HG03064 (cell line): ENCODE results near the gene DHCR24.

Experiments used
- ATAC-seq: cut with Tn5 transposase; IDR thresholded peaks from one replicate; pipeline ENCODE4 v1.9.1; 2021; ENCODE audit warnings: low read depth; ENCODE audit not compliant: unreplicated experiment

The DHCR24 gene

DNA sequence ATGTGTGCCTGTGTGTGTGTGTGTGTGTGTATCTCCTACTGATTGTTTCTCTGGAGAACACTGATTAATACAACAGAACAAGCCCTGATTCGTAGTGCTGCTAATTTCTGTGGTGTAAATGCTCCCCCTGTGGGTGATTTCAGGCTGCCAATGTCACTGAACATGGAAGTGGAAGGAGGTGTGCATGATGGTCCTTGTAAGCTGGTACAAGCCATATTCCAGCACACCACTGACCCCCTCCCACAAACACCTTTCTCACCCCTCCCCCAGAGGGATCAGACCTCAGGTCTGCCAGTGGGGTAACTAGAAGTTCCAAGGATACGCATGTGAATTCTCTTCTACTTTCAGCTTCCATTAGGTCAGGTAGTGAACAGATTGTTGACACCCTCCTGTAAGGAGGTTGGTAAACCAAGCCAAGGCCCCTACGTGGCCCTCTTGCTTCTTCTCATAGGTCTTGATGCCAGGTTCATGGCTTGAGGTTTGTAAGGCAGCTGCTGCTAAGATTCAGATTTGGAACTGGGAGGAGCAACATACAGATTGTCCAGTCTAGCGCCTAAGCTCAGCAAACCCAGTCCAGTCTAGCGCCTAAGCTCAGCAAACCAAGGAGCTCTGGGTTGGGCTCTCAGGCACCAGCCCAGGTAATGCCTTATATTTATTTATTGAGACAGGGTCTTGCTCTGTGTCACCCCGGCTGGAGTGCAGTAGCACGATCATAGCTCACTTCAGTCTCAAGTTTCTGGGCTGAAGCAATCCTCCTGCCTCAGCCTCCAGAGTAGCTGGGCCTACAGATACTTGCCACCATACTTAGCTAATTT is 38.7 kb downstream of the DHCR24 start:
- no peak for ATAC-seq

DNA sequence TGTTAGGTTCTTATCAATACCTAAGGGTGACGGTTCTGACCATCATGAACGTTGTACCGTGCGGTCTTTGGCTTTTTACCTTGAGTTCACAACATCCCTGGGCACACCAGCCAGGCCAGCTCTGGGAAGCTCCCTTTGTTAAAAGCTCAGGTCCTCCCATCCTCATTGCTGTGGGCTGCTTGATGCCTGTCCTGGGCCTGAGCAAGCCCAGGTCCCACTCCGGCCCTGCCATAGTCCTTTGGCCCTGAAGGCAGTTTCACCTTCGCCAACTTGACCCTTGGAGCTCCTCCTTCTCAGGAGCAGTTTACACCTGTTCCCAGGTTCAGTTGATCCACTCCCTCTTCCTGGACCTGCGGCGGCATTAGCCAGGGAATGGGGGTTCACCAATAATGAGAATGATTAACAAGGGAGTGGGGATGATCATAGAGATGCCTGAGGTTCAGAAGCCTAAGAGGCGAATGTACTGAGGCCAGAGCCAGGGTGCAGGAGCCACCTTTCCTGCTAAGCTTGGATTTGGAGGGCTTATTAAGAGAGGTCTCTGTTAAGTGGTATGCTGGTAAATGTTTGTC is 40.2 kb downstream of the DHCR24 start:
- ATAC-seq, result no peak

DNA sequence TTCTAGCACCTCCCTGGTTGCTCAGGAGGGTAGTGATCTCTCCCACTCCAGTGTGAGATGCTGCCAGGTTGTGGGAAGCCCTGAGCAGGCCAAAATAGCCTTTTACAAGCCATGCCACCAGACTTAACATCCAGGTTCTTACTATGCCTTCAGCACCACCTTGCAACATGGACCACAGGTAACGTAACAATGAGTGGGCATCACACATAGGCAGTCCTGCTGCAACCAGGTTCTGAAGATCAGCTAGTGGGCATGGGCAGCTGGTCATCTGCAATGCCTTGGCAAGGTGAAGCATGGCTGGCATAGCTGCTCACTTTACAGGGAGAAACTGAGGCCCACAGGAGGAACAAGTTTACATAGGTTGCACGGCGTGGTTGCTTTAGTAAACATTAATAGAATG is 40.7 kb downstream of the DHCR24 start:
- ATAC-seq, result no peak

DNA sequence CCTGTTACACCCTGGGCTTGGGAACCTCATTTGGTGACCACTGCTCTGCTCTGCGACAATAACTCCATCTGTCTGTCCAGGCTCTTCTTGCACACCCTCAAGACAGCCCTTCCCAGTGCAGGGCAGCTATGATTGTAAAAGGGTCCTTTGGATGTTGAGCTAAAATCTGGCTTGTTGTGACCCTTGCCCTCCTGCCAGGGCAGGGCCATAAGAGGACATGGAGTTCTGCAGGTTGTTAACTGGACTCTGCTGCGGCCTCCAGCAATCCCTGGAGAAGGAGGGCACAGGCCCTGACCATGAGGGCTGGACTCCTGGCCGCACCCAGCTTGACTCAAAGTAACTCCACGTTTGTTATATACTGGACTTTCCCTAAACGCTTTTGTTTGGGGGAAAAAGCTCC is 41.2 kb downstream of the DHCR24 start:
- no peak for ATAC-seq

DNA sequence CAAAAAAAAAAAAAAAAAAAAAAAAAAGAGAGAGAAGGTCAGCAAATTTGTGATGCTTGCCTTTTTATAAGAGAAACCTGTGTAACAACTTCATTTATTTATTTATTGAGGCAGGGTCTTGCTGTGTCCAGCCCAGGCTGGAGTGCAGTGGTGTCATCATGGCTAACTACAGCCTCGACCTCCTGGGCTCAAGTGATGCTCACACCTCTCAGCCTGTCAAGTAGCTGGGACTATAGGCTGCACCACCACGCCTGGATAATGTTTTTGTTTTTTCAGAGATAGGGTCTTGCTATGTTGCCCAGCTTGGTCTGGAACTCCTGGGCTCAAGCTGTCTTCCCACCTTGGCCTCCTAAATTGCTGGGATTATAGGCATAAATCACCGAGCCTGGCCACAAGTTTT is 42.4 kb downstream of the DHCR24 start:
- ATAC-seq, result no peak

DNA sequence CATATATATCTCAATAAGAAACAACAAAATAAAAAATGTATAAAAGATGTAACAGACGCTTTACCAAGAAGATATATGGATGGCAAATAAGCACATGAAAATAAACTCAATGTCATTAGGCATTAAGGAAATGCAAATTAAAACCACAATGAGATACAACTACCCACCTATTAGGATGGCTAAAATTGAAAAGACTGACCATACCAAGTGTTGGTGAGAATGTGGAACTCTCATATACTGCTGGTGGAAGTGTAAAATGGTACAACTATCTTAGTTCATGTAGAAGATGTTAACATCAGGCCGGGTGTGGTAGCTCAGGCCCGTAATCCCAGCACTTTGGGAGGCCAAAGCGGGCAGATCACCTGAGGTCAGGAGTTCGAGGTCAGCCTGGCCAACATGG is 43.5 kb downstream of the DHCR24 start:
- no peak for ATAC-seq

DNA sequence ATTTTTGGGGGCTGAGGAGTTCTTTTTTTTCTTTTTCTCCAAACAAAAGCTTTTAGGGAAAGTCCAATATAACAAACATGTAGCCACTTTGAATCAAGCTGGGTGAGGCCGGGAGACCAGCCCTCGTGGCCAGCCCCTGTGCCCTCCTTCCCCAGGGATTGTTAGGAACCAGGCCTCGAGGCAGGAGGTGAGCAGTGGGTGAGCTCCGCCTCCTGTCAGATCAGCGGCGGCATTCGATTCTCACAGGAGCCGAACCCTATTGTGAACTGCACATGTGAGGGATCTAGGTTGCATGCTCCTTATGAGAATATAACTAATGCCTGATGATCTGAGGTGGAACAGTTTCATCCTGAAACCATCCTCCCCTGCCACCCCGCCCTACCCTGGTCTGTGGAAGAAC is 44.0 kb downstream of the DHCR24 start:
- no peak for ATAC-seq

DNA sequence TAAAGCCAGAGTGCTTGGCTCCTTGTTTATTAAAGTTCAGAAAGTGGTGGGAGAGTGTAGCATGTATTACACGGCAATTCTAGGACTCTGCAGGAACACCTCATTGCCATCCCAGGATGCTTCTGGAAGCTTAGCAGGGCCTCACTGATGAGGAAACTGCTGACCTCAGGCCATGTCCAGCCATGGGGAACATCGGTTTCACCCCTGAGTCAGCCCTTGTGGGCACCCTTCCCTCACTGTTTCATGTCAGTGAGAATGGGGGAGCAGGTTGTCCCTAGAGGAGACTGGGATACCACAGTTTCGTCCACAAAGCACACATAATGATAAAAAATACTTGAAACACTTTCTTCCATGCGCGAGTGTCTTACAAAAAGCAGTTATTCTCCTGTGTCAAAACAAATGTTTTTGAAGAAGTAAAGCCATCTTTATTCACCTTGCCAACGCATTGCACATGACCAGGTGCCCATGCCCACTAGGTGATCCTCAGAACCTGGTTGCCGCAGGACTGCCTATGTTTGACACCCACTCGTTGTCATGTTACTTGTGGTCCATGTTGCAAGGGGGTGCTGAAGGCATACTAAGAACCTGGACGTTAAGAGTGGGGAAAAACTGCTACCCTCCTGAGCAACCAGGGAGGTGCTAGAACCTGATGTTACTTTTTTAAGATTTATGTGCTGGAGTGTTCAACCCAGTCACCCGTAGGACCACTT is 44.6 kb downstream of the DHCR24 start:
- no peak for ATAC-seq

DNA sequence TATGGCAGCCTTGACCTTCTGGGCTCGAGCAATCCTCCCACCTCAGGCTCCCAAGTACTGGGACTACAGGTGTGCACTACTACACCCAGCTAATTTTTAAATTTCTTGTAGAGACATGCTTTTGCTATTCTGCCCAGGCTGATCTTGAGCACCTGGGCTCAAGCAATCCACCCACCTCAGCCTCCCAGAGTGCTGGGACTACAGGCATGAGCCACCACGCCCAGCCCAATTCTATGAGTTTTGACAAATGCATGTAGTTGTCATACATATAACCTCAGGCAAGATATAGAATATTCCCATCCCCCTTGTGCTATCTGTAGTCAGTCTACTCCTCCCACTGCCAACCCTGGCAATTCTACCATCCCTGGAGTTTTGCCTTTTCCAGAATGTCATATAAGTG is 47.2 kb downstream of the DHCR24 start:
- ATAC-seq, result no peak

DNA sequence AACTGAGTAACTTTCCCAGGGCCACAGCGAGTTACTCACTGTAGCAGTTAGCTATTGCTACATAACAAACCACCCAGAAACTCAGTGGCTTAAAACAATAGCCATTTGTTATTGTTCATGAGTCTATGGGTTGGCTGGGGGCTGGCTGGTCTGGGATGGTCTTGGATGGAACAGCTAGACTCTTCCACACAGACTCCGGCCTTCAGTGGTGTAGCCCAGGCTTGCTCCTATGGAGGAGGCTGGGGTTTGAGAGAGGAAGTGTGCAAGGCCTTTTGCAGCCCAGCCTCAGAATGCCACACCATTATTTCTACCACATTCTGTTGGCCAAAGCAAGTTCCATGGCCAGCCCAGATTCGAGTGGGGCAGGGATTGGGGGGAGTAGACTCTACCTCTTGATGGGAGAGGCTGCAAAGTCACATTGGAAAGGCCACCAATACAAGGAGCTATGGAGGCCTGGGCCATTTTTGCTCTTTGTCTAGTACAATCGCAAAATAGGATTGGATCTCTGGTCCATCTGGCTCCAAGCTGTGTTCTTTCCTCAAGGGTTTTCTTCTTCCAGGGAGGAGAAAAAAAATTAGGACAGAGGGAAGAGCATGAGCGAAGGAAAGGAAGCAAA is 48.3 kb downstream of the DHCR24 start:
- no peak for ATAC-seq

DNA sequence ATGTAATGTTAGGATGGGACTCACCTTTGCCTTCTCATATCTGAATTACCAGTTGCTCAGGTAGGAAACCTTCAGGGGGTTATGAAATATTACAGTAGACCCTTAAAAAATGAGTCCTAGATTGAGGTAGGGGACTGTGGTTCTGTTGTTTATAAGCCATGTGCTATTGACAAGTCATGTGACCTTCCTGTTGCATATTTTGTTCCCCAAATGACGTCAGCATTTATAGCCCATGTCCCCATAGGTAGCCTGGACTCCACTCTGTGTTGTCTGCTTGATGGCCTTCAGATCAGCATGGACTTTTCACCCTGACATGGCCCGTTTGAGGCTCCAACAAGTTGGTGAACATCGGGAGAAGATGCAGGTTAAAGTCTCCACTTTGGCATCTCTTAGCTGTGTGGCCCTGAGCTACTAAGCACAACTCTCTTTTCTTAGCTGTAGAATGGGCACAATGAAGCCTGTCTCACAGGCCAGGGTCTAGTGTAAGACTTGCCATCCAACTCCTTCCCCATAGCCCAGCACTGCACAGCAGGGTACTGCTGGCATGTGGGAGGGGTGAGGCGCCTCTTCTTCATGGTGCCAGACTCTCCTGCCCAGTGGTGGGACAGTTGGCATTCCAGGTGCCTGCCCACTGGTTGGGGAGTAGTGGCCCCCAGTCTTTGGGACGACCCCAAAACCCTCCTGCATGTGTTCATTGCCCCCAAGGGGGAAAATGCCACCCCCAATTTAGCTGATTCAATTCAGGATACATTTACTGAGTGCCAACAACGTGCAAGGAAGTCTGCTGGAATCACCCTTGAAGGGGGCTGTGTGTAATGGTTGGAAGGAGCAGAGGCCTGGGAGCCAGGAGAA is 49.8 kb downstream of the DHCR24 start:
- ATAC-seq, result no peak

DNA sequence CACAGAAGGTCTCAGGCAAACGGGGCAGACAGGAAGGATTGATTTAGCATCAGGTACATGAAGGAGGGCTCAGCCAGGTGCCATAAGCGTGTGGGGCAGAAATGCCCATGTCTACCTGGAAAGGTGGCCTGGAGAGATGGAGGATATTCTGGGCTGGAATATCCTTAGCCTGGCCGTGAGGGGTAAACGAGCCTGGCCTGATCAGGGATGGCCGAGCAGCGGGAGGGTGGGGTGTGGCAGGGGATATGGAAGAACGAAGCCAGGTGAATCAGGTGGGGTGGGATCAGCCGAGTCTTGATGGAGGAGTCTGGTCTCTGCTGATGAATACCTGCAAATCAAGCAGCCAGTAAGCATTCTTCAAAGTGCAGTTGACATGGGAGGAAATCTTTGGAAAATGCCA is 50.4 kb downstream of the DHCR24 start:
- ATAC-seq, result no peak

DNA sequence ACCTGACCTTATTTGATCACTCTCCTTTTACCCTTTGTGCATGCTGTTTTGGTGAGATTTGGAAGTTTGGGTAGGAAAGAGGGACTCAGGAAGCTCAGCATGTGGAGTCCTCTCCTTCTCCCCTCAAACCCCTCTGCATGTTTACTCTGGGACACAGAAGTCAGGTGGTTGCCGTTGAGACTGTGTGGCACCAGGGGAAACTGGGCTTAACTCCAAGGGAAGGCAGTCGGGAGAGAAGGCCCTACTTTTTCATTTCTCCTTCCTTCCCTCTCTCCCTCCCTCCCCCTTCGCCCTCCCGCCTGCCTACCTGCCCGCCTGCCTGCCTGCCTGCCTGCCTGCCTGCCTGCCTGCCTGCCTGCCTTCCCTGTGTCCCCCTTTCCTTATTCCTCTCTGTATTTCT is 51.0 kb downstream of the DHCR24 start:
- no peak for ATAC-seq

DNA sequence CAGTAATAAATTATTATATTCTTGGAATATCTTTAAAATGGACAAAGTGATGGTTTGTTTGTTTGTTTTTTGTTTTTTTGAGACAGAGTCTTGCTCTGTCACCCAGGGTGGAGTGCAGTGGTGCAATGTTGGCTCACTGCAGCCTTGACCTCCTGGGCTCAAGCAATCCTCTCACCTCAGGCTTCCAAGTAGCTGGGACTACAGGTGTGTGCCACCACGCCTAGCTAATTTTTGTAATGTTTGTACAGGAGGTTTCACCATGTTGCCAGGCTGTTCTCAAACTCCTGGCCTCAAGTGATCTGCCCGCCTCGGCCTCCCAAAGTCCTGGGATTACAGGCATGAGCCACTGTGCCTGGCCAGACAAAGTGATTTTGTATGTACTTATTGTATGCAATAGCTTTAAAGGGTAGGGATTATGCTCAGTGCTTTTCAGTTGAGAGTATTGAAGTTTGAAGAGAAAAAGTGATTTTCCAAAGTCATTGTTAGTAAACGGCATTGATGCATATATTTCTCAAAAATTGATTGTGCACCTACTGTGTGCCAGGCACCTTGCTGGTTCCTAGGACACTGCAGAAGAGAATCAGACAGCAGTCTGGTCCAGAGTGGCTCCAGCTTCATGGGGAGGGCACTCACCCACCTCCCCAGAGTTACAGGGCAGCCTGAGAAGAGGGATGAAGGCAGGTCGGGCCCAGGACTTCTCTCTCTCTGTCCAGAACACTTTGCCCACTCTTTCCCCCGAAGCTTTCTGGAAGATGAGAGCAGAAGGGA is 51.7 kb downstream of the DHCR24 start:
- no peak for ATAC-seq

DNA sequence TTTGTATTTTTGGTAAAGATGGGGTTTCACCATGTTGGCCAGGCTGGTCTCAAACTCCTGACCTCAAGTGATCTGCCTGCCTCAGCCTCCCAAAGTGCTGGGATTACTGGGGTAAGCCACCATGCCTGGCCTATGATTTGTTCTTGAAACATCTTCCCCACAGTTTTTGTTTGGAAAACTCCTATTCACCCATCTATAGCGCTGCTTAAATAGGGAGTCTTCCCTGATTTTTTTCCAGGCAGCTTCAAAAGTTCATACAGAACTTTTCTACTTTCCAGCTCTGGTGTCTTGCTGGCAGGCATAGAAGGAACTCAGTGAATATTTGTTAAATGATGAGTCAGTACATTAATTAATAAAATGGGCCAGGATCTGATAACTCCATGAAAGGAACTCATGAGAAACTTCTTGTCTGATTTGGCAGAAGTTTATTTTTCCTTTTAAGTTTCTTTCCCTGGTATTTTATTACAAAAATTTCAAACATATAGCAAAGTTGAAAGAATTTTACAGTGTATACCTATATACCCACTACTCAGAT is 52.9 kb downstream of the DHCR24 start:
- no peak for ATAC-seq

DNA sequence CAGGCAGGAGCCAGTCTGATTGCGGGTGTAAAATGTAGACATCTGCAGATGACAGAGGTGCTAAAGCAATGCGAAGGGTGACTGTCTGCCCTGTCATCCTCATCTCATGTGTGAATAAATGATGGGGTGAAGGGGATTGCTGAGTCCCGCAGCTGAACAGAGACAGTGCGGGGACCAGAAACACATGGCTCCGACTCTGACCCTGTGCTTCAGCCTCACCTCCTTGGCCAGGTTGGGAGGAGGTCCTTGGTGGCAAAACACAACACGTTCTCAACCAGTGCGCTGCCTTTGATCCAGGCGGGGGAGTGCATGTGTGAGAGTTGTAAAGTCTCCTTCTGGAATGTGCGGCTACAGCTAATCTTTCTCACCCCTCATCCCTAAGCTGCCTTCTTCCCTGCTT is 53.9 kb downstream of the DHCR24 start:
- no peak for ATAC-seq

DNA sequence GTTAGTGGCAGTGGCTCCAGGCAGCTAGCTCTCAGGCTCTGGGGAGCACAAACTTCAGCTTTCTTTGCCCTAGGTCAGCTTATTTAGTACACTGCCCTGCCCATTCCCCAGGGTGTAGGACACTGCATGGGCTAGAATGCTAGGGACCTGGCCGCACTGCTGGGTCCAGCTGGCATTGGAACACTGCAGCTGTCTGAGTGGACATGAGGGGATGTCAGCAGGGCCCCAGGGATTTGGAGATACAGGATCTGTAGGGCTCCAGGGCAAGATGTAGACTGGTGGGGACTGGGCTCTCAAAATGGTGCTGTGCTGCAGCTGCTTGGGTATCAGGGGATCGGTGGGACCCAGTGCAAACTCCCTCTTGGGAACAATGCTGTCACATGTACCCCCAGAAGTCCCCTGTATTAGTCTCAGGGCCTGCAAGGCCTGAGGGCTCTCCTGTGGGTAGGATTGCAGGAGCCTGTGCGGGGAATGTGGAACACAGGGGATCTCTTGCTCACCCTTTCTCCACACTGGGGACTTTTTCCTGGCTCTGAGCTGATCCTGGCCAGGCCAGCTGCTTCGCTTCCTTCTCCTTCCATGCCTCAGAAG is 60.7 kb downstream of the DHCR24 start:
- no peak for ATAC-seq

DNA sequence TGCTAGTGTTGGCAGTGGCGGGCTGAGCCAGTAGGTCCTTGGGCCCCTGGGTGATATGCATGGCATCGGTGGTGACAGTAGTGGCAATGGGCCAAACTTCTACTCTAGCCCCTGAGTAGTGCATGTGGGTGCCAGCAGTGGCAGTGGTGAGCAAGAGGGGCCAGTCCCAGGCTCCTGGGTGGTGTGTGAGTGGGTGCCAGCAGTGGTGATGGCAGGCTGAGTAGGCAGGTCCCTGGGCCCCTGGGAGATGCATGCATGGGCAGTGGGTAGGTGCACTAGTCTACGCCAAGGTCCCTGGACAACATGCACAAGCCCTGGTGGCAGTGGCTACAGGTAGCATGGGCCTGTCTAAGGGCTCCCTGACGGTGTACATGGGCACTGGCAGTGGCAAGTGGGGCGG is 61.3 kb downstream of the DHCR24 start:
- ATAC-seq, result no peak

DNA sequence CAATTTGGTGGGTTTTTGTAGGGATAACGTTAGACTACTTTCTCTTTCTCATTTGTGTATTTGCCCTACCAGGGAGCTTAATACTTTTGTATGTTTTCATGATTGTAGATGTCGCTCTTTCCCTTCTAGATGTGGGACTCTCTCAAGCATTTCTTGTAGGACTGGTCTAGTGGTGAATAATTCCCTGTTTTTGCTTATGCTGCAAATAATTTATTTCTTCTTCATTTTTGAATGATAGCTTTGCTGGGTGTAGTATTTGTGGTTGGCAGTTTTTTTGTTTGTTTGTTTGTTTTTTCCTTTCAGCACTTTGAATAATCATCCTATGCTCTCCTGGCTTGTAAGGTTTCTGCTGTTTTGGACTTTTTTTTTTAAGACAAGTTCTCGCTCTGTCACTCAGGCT is 63.3 kb downstream of the DHCR24 start:
- no peak for ATAC-seq
